GM12878 (cell line): Measurements from ENCODE around the gene CMTM2. TPM values are rescaled to one million over a fixed set of nuclear protein-coding genes. Genes with fewer than 3 reads are reported as not detected.

Experiments
- ATAC-seq: fragments of 200-7000 bp; cut with Tn5 transposase; 3 replicates; pipeline ENCODE4 v1.9.1; 2020; ENCODE audit warnings: mild to moderate bottlenecking, moderate library complexity
- BruUV-seq: library from RNA; stranded (reverse); fragments of 400-500 nt; replicated peaks from 2 replicates; lab custom pipeline; 2021; lab: Mats Ljungman, UMichigan
- CTCF ChIA-PET: fragments of 300-600 bp; sonication (Branson Sonifier 250); formaldehyde crosslinking; extraction: SDS; loops from one replicate; lab custom pipeline; 2021; ENCODE audit warnings: inconsistent platforms; lab: Yijun Ruan, JAX
- POLR2A ChIA-PET: fragments of 350-600 bp; formaldehyde crosslinking; extraction: SDS; loops from one replicate; lab custom pipeline; 2021; ENCODE audit warnings: inconsistent platforms; lab: Charles Lee
- RAD21 ChIA-PET: fragments of 300-600 bp; sonication (Branson Sonifier 250); formaldehyde crosslinking; loops from one replicate; lab custom pipeline; 2023; ENCODE audit warnings: antibody characterized with exemption; ENCODE audit not compliant: unreplicated experiment; lab: Charles Lee
- SMC1A ChIA-PET: fragments of 300-600 bp; sonication (Branson Sonifier 250); formaldehyde crosslinking; loops from one replicate; lab custom pipeline; 2023; ENCODE audit not compliant: unreplicated experiment, uncharacterized antibody; lab: Charles Lee
- DNase-seq: peaks from one replicate; pipeline ENCODE4 v3.0.0-alpha.2; 2011; ENCODE audit warnings: low read depth, low spot score
- FAIRE-seq: peaks from 3 replicates; lab custom pipeline; 2011; peaks lifted over from hg19 to GRCh38; lab: Jason Lieb, UNC
- H2AFZ ChIP-seq: 2 replicates; pipeline ENCODE4 v1.6.0; 2011; ENCODE audit warnings: low read depth, low read length, control low read depth; ENCODE audit not compliant: control insufficient read depth
- H3K27ac ChIP-seq: 2 replicates; pipeline ENCODE4 v1.5.1; 2011; ENCODE audit warnings: control low read depth; ENCODE audit not compliant: control insufficient read depth, insufficient read depth
- H3K27me3 ChIP-seq, 2 experiments: replicated peaks in 1 of 2; 2 replicates each; pipeline versions ENCODE4 v1.6.0 to v1.6.1; 2011; ENCODE audit warnings: low read length in 1 of 2; ENCODE audit not compliant: control insufficient read depth in 2 of 2, insufficient read depth in 2 of 2
- H3K36me3 ChIP-seq, 2 experiments: 2 replicates each; pipeline ENCODE4 v1.5.1; 2011; ENCODE audit warnings: low read length in 1 of 2; ENCODE audit not compliant: control insufficient read depth in 2 of 2, insufficient read depth in 2 of 2
- H3K4me1 ChIP-seq: 2 replicates; pipeline ENCODE4 v1.6.1; 2011; ENCODE audit warnings: mild to moderate bottlenecking, low read length, moderate library complexity, mixed read lengths; ENCODE audit not compliant: control insufficient read depth, insufficient read depth
- H3K4me2 ChIP-seq: 2 replicates; pipeline ENCODE4 v1.6.0; 2011; ENCODE audit warnings: control low read depth; ENCODE audit not compliant: control insufficient read depth, insufficient read depth
- H3K4me3 ChIP-seq: fragments of 200-600 bp; sonication (generic); 2 replicates; pipeline ENCODE4 v1.5.1; 2016
- H3K79me2 ChIP-seq: 2 replicates; pipeline ENCODE4 v1.6.0; 2011; ENCODE audit warnings: low read length; ENCODE audit not compliant: control insufficient read depth, insufficient read depth
- H3K9ac ChIP-seq: 2 replicates; pipeline ENCODE4 v1.8.0; 2011; ENCODE audit warnings: low read length, control low read depth, mixed read lengths; ENCODE audit not compliant: control insufficient read depth, insufficient read depth
- H3K9me3 ChIP-seq: replicated peaks from 3 replicates; pipeline ENCODE4 v1.5.1; 2011; ENCODE audit warnings: mild to moderate bottlenecking, low read length; ENCODE audit not compliant: control insufficient read depth, insufficient read depth
- H4K20me1 ChIP-seq: 2 replicates; pipeline ENCODE4 v1.6.0; 2011; ENCODE audit not compliant: control insufficient read depth, insufficient read depth
- ATF3 ChIP-seq: IDR thresholded peaks from 2 replicates; pipeline ENCODE4 v1.6.1; 2011; ENCODE audit warnings: low read depth, mild to moderate bottlenecking, low read length, moderate library complexity, borderline replicate concordance; ENCODE audit errors: extremely low read depth
- CBX5 ChIP-seq: sonication (generic); IDR thresholded peaks from 2 replicates; pipeline ENCODE4 v1.6.1; 2016; ENCODE audit warnings: low read depth, moderate library complexity, mild to moderate bottlenecking, inconsistent platforms
- EED ChIP-seq: sonication (generic); IDR thresholded peaks from 2 replicates; pipeline ENCODE4 v1.6.1; 2016; ENCODE audit warnings: antibody characterized with exemption, low read depth
- IKZF1 ChIP-seq: fragments of 450-650 bp; conservative IDR thresholded peaks from 2 replicates; pipeline ENCODE4 v1.6.1; 2017; ENCODE audit warnings: antibody characterized with exemption, mild to moderate bottlenecking
- IRF3 ChIP-seq: fragments of 450-650 bp; IDR thresholded peaks from 2 replicates; pipeline ENCODE4 v1.6.1; 2014; ENCODE audit warnings: mild to moderate bottlenecking
- MEF2B ChIP-seq: fragments of 450-650 bp; IDR thresholded peaks from 2 replicates; pipeline ENCODE4 v1.6.1; 2018; ENCODE audit warnings: mild to moderate bottlenecking, moderate library complexity; ENCODE audit not compliant: partially characterized antibody, poor library complexity, severe bottlenecking
- MTA2 ChIP-seq: fragments of 450-650 bp; IDR thresholded peaks from 2 replicates; pipeline ENCODE4 v1.6.1; 2016; ENCODE audit warnings: low read depth, mild to moderate bottlenecking, moderate library complexity
- NR2F1 ChIP-seq: fragments of 450-650 bp; conservative IDR thresholded peaks from 2 replicates; pipeline ENCODE4 v1.6.1; 2017; ENCODE audit warnings: mild to moderate bottlenecking
- RUNX3 ChIP-seq: IDR thresholded peaks from 2 replicates; pipeline ENCODE4 v1.6.1; 2012; ENCODE audit warnings: low read length, inconsistent platforms
- SMC3 ChIP-seq: IDR thresholded peaks from 2 replicates; pipeline ENCODE4 v1.6.1; 2011; ENCODE audit warnings: low read length, improper control_type of control experiment, borderline replicate concordance
- TBL1XR1 ChIP-seq: IDR thresholded peaks from 2 replicates; pipeline ENCODE4 v1.6.1; 2012; ENCODE audit warnings: low read depth, low read length, improper control_type of control experiment
- YY1 ChIP-seq: IDR thresholded peaks from 2 replicates; pipeline ENCODE4 v1.6.1; 2011; ENCODE audit warnings: low read depth, mild to moderate bottlenecking, low read length
- ZNF622 ChIP-seq: fragments of 450-650 bp; IDR thresholded peaks from 2 replicates; pipeline ENCODE4 v1.6.1; 2017; ENCODE audit warnings: mild to moderate bottlenecking, inconsistent platforms
- ZNF687 ChIP-seq: fragments of 450-650 bp; IDR thresholded peaks from 2 replicates; pipeline ENCODE4 v1.6.1; 2017; ENCODE audit warnings: mild to moderate bottlenecking, moderate library complexity
- WGBS: methylation state at CpG from one replicate; pipeline ENCODE4 v1.1.6; 2016; ENCODE audit warnings: low lambda C conversion rate; ENCODE audit not compliant: insufficient replicate concordance, insufficient coverage; ENCODE audit errors: missing lambda C conversion rate; 5-methylcytosine and 5-hydroxymethylcytosine counted together
- in situ Hi-C: fragments of 300-500 bp; cut with MboI; formaldehyde crosslinking; loops from 9 replicates; pipeline ENCODE4 v1.14.3; 2018; ENCODE audit warnings: mixed read lengths
- intact Hi-C: fragments of 100-400 bp; cut with micrococcal nuclease; formaldehyde crosslinking; loops from one replicate; pipeline ENCODE4 v1.14.2; 2022; ENCODE audit not compliant: unreplicated experiment
- polyA plus RNA-seq, 11 experiments: library from polyadenylated mRNA; depleted of rRNA in 4 of 11; unstranded in 6 of 11; stranded (reverse) in 5 of 11; fragments of >200 nt; fragmentation: Nextera tagmentation in 4 of 11; fragmentation: Illumina TruSeq in 1 of 11; extraction: Ambion mirVana in 4 of 11; extraction: Trizol in 1 of 11; gene quantifications; 1 replicate in 1 of 11; 2 replicates in 10 of 11; pipeline versions ENCODE4 v1.2.1 to v1.2.3, GENCODE V29; 2011 to 2016; ENCODE audit warnings: inconsistent platforms in 2 of 11, missing spikeins in 2 of 11, low read depth in 1 of 11
- total RNA-seq, 4 experiments: library from RNA; depleted of rRNA in 3 of 4; stranded (reverse); fragments of >200 nt in 3 of 4; fragmentation: Illumina TruSeq in 1 of 4; extraction: Trizol in 1 of 4; gene quantifications; 2 replicates each; pipeline versions ENCODE4 v1.2.1 to v1.2.3, GENCODE V29; 2013 to 2021

The CMTM2 gene
- total and polyA plus RNA-seq, 10 of the 15 experiments (the other 5 are each of a cell fraction or from before 2014, with no cell fraction given) = 0.26 to 0.34 TPM; not detected in 8

- TF ChIP-seq TBL1XR1 = peak; percentile 52
- no peak for TF ChIP-seq ATF3
- TF ChIP-seq MTA2 = peak; percentile 61
- 0 out of 2 replicates have a peak, but pooled peaks have one; percentile 32 for TF ChIP-seq NR2F1
- TF ChIP-seq CBX5 = no peak
- TF ChIP-seq RUNX3 = peak; percentile 84
- TF ChIP-seq MEF2B = peak; percentile 94
- TF ChIP-seq IKZF1 = peak; percentile 87
- TF ChIP-seq, all 136 proteins: peak for 21
These were observed 26.9 kb downstream of the CMTM2 start (continued) for GRCh38 chr16:66605979-66606751.

GRCh38 chr16:66608241-66609138, 29.2 kb downstream of the CMTM2 start:
- ATAC-seq = peak; percentile 53
- WGBS = 26% methylated on average over 17 of the region's 17 CpGs
- no peak overlapping the region for H2AFZ ChIP-seq
- H3K27ac ChIP-seq = no peak overlapping the region
- no peaks in the 10 kb centered on the region for H3K79me2 ChIP-seq
- no peak overlapping the region for H3K4me2 ChIP-seq
- CTCF ChIA-PET = interaction anchor here (0.6 to 4.5 kb wide), 48 partner anchors 9 to 492 kb away, joined by 3 to 36 read pairs (median 4); partner anchors contain the start of genes CKLF and DYNC1LI2
- FAIRE-seq = peak; percentile 68
- POLR2A ChIA-PET = interaction anchor here (1.1 kb wide), 1 partner anchor 68 kb away, joined by 3 read pairs; no protein-coding TSS in a partner anchor
- SMC1A ChIA-PET = interaction anchor here (0.6 to 3.0 kb wide), 11 partner anchors 8 to 259 kb away, joined by 3 to 21 read pairs (median 4); no protein-coding TSS in a partner anchor
- no peaks in the 10 kb centered on the region for H3K27me3 ChIP-seq
- H3K4me1 ChIP-seq = peaks cover 15% of the 10 kb centered on the region
- in situ Hi-C loops = no loop called here
- BruUV-seq = no TSS peak
- H3K4me3 ChIP-seq = no peak overlapping the region
- H4K20me1 ChIP-seq = no peaks in the 10 kb centered on the region
- no peaks in the 10 kb centered on the region for H3K9me3 ChIP-seq
- H3K9ac ChIP-seq = no peak overlapping the region
- peaks cover 0 to 21% of the 10 kb centered on the region in 2 experiments; a peak in 2 of 4 replicates for H3K36me3 ChIP-seq
- DNase-seq = no peak
- intact Hi-C loops = loop anchor here (1.0 to 5.0 kb wide), 2 partner anchors 56 to 259 kb away; partner anchors contain the start of genes CKLF and TK2
- RAD21 ChIA-PET = interaction anchor here (0.6 to 1.8 kb wide), 12 partner anchors 18 to 265 kb away, joined by 3 to 10 read pairs (median 3); partner anchors contain the start of gene CDH5
- TF ChIP-seq ZNF622 (no peak), EED (0 out of 2 replicates have a peak, but pooled peaks have one; percentile 23), IRF3 (0 out of 2 replicates have a peak, but pooled peaks have one; percentile 13), ZNF687 (peak; percentile 47; the same call in 1 of the 2 replicates), YY1 (peak; percentile 51; the same call in 1 of the 2 replicates), SMC3 (peak; percentile 74)
